ENCODE results near the gene ZBTB5.

DNA sequence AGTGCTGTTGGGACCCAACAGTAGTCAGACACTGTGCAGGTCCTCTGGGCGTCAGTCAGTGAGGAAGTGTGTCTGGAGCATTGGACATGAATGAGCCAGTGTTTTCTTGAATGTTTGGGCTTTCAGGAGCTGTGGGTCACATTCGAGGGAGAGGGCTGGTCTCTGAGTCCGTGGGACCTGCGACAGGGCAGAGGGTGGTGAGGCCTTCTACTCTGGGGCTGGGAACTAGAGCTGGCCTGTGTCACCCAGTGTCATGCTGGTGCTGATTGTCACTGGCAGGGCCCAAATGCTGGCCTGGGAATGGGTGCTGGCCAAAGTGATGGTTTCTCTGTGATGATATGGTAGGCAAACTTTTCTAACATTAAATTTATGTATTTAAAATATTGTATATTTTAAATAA lies 30.8 kb upstream of the ZBTB5 start:
- TF ChIP-seq SUZ12 (IDR thresholded peaks at IDR 0.05; ENCODE audit: extremely low read depth, insufficient read depth, insufficient read length), result no peak
- TF ChIP-seq ZNF274 (IDR thresholded peaks at IDR 0.05; ENCODE audit: low read depth, low read length), result no peak
- no peak for TF ChIP-seq YY1 (IDR thresholded peaks at IDR 0.05; ENCODE audit: insufficient read depth, insufficient read length)
